22Rv1 (cell line): ENCODE data around the gene TMEM178B.
"Not testable (repeated sequence)": the region's sequence is repeated elsewhere in the genome, so short reads cannot be mapped to it uniquely, and the experiment has no call there.

Experiments
- H3K27ac ChIP-seq: fragments of 450-650 bp; 2 replicates; pipeline ENCODE4 v1.5.1; 2017
- CTCF ChIP-seq: fragments of 450-650 bp; IDR thresholded peaks from 2 replicates; pipeline ENCODE4 v1.5.1; 2017; ENCODE audit warnings: mild to moderate bottlenecking
- ZFX ChIP-seq: fragments of 450-650 bp; IDR thresholded peaks from 2 replicates; pipeline ENCODE4 v1.6.1; 2017; ENCODE audit warnings: antibody characterized with exemption, borderline replicate concordance

The TMEM178B gene

GRCh38 chr7:141317033-141317585, 243.2 kb downstream of the TMEM178B start:
- H3K27ac ChIP-seq, result no peak overlapping the region
- TF ChIP-seq ZFX, result no peak
- no peak for TF ChIP-seq CTCF

- no peak for TF ChIP-seq CTCF
- no peak for TF ChIP-seq ZFX
- no peak overlapping the region for H3K27ac ChIP-seq
These were observed 246.4 kb downstream of the TMEM178B start for GRCh38 chr7:141320287-141320686.

- no peak overlapping the region for H3K27ac ChIP-seq
- TF ChIP-seq CTCF, result no peak
- no peak for TF ChIP-seq ZFX
These were observed 248.5 kb downstream of the TMEM178B start for GRCh38 chr7:141322383-141322782.

GRCh38 chr7:141323826-141324225, 250.0 kb downstream of the TMEM178B start:
- no peak overlapping the region for H3K27ac ChIP-seq
- TF ChIP-seq CTCF (no peak), ZFX (no peak)

- TF ChIP-seq CTCF, result no peak
- TF ChIP-seq ZFX, result no peak
- H3K27ac ChIP-seq, result no peak overlapping the region
These were observed 251.0 kb downstream of the TMEM178B start for GRCh38 chr7:141324870-141325269.

- H3K27ac ChIP-seq, result no peak overlapping the region
- no peak for TF ChIP-seq ZFX
- no peak for TF ChIP-seq CTCF
These were observed 251.4 kb downstream of the TMEM178B start for GRCh38 chr7:141325275-141325674.

GRCh38 chr7:141328290-141328689, 254.4 kb downstream of the TMEM178B start:
- no peak for TF ChIP-seq ZFX
- no peak for TF ChIP-seq CTCF
- no peak overlapping the region for H3K27ac ChIP-seq

GRCh38 chr7:141330285-141330684, 256.4 kb downstream of the TMEM178B start:
- H3K27ac ChIP-seq, result not testable (repeated sequence)
